CD4-positive, alpha-beta T cell treated with Interleukin-10 for 1 hour (primary cell): ENCODE data around the gene ERAL1.
A peak's percentile ranks its signal among the peaks of the same experiment; 100 is the strongest.
"Not testable (repeated sequence)": the region's sequence is repeated elsewhere in the genome, so short reads cannot be mapped to it uniquely, and the experiment has no call there.

Experiments
- DNase-seq: peaks from one replicate; pipeline ENCODE4 v3.0.0-alpha.2; 2020

ERAL1 gene

GRCh38 chr17:28854457-28855335 lies at the start of gene ERAL1:
TSS of gene ERAL1 (plus strand) at chr17:28855016. CDS start at chr17:28855035, 19 bp downstream.
- peak; percentile 85 for DNase-seq

GRCh38 chr17:28807925-28808634 lies 46.7 kb upstream of the ERAL1 start:
- no peak for DNase-seq

GRCh38 chr17:28810437-28810836 lies 44.4 kb upstream of the ERAL1 start:
- no peak for DNase-seq

- DNase-seq = peak; percentile 14
Measured at GRCh38 chr17:28811651-28812090, 43.1 kb upstream of the ERAL1 start.

- DNase-seq = peak; percentile 96
Measured at GRCh38 chr17:28812091-28812747, 42.6 kb upstream of the ERAL1 start.

GRCh38 chr17:28812748-28813377 lies 42.0 kb upstream of the ERAL1 start:
- DNase-seq = peak; percentile 62

GRCh38 chr17:28816540-28816939 lies 38.3 kb upstream of the ERAL1 start:
- no peak for DNase-seq

- no peak for DNase-seq
Measured at GRCh38 chr17:28818819-28819221, 36.0 kb upstream of the ERAL1 start.

GRCh38 chr17:28819582-28819981 lies 35.2 kb upstream of the ERAL1 start:
- no peak for DNase-seq

GRCh38 chr17:28827672-28828071 lies 27.1 kb upstream of the ERAL1 start:
- no peak for DNase-seq

- DNase-seq = no peak
Measured at GRCh38 chr17:28828294-28829040, 26.3 kb upstream of the ERAL1 start.

- no peak for DNase-seq
Measured at GRCh38 chr17:28834420-28834819, 20.4 kb upstream of the ERAL1 start.

GRCh38 chr17:28836541-28836940 lies 18.3 kb upstream of the ERAL1 start:
- not testable (repeated sequence) for DNase-seq

- no peak for DNase-seq
Measured at GRCh38 chr17:28839221-28839620, 15.6 kb upstream of the ERAL1 start.

GRCh38 chr17:28841901-28842281 lies 12.9 kb upstream of the ERAL1 start:
- peak; percentile 25 for DNase-seq

GRCh38 chr17:28842282-28843012 lies 12.4 kb upstream of the ERAL1 start, which contains the start of gene FAM222B:
TSS of gene FAM222B (minus strand) at chr17:28842790. CDS start at chr17:28766667, 76,123 bp downstream.
- peak; percentile 89 for DNase-seq

GRCh38 chr17:28843816-28844148 lies 11.0 kb upstream of the ERAL1 start:
- DNase-seq = no peak

- DNase-seq = no peak
Measured at GRCh38 chr17:28846231-28846630, 8.6 kb upstream of the ERAL1 start.

- DNase-seq = not testable (repeated sequence)
Measured at GRCh38 chr17:28846699-28847098, 8.1 kb upstream of the ERAL1 start.

- peak; percentile 64 for DNase-seq
Measured at GRCh38 chr17:28848667-28849066, 6.1 kb upstream of the ERAL1 start.

GRCh38 chr17:28849281-28849680 lies 5.5 kb upstream of the ERAL1 start:
- no peak for DNase-seq
